NCI-H1417 (cell line): ENCODE data around the gene TELO2.

ENCODE experiments used
- DNase-seq, 3 experiments: peaks; one replicate each; lab custom pipeline; 2025; lab: John Stamatoyannopoulos, UW

Gene TELO2

DNA sequence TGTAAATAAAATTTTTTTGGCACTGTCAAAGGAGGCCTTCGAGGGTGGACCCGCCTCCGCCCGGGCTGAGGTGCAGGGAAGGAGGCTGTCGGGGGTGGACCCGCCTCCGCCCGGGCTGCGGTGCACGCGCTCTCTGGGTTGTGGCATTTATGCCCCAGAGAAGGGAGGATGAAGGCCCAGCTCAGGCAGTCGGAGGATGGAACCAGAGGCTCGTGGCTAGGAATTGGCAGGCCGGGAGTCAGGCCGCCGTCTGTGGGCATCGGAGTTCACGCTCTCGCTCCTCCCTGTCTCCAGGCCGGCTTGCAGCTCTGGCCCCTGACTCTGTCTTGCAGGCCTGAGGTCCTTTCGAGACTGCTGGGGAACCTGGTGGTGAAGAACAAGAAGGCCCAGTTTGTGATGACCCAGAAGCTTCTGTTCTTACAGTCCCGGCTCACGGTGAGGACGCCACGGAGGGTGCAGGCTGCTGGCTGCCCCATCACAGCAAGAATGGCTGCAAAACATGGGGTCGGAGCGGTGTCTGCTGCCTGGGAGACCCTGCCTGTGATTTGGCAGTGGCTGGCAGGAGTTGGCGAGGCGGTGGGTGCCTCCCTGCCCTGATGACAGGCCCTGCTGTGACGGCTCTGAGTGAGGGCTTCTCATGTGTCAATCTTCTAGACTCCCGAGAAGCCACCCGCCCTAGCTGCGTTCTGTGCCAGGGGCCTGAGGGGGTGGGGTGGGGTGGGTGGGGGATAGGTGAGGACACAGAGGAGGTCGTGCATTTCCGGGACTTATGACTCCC lies 5.9 kb downstream of the TELO2 start:
- DNase-seq = no peak

DNA sequence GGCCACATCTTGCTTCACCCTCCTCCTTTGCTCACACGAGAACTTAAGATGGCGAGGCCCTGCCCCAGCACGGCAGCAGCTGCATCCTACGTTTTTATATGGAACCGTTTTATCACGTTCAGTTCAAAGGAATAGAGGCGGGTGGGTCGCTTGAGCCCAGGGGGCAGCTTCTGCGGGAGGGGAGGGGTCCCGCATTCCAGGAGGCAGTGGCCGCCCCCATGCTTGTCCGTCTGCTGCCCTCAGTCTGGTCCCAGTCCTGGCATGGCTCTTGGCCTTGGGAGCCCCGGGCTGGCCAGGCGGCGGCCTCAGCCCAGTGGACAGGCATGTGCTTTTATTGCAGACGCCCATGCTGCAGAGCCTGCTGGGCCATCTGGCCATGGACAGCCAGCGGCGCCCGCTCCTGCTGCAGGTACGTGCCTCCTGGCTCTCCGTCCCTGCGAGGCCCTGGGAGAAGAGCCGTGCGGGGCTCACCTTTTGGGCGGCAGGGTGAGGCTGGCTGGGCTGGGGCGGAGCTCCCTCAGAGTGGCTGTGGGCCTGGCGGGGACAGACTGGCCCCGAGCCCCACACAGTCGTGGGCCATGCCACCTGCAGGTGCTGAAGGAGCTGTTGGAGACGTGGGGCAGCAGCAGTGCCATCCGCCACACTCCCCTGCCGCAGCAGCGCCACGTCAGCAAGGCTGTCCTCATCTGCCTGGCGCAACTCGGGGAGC lies 6.8 kb downstream of the TELO2 start:
- DNase-seq = no peak

DNA sequence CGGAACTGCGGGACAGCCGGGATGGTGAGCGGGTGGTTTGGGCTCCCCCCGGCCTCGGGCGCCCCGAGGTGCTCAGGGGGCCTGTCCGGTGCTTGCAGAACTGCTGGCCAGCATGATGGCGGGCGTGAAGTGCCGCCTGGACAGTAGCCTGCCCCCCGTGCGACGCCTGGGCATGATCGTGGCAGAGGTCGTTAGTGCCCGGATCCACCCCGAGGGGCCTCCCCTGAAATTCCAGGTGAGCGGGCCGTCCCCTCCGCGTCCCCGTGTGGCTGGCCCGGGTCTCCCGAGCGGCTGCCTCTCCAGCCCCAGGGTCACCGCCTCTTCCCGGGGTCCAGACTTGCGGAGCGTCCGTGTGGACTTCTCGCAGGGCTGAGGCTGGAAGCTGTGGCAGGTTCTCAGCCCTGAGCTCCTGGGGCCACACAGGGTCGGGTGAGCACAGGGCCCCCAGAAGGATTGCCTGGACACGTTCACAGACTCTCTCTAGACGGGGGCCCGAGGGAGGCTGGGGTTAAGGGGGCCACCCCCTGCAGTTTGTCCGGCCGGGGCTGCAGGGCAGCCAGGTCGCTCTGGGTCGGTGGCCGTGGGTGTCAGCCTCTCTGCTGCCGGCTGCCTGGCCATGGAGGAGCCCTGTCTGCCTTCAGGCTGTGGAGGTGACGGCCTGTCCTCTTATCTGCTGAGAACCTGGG lies 7.4 kb downstream of the TELO2 start:
- DNase-seq = no peak

DNA sequence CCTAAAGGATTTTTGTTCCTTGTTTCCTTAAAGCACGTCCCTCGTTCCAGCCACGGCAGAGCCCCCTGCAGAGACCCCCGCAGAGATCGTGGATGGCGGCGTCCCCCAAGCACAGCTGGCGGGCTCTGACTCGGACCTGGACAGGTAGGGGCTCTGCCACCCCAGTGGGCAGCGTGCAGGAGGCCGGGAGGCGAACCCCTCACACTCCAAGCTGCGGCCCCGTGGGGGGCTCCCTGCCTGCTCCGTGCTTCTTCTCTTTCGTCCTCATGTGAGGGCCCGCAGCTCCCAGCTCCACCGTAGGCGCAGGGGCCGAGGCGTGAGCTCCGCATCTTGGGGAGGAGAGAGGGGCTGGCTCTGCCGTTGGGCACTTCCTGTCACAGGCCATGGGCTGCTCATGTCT lies 8.5 kb downstream of the TELO2 start:
- no peak for DNase-seq

DNA sequence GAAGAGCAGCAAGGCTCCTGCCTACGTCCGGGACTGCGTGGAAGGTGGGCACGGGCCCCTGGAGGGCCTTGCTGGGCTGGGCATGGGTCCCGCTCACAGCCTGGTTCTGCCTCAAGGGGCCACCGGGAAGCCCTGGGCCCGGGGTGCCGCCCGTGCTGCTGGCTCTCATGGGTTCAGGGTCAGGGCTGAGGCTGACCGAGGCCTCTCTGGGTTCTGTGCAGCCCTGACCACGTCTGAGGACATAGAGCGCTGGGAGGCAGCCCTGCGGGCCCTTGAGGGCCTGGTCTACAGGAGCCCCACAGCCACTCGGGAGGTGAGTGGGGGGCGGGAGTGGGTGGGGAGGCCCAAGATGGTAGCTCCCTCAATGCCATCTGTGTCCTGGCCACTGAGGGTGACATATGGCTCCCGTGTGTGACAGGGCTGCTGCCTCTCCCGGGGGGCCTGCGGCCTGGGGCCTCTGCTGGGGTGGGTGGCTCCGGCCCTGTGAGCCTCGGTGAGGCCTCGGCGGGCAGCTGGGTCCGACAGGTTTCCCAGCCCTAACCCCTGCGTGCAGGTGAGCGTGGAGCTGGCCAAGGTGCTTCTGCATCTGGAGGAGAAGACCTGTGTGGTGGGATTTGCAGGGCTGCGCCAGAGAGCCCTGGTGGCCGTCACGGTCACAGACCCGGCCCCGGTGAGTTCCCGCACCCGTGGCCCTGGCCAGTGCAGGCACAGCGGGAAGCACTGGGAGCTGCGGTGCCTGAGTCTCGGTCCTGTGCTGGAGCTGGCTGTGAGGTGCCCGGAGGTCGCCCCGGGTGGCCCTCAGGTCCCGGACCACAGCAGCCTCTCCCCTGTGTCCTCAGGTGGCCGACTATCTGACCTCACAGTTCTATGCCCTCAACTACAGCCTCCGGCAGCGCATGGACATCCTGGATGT lies 9.2 kb downstream of the TELO2 start:
- DNase-seq = no peak

DNA sequence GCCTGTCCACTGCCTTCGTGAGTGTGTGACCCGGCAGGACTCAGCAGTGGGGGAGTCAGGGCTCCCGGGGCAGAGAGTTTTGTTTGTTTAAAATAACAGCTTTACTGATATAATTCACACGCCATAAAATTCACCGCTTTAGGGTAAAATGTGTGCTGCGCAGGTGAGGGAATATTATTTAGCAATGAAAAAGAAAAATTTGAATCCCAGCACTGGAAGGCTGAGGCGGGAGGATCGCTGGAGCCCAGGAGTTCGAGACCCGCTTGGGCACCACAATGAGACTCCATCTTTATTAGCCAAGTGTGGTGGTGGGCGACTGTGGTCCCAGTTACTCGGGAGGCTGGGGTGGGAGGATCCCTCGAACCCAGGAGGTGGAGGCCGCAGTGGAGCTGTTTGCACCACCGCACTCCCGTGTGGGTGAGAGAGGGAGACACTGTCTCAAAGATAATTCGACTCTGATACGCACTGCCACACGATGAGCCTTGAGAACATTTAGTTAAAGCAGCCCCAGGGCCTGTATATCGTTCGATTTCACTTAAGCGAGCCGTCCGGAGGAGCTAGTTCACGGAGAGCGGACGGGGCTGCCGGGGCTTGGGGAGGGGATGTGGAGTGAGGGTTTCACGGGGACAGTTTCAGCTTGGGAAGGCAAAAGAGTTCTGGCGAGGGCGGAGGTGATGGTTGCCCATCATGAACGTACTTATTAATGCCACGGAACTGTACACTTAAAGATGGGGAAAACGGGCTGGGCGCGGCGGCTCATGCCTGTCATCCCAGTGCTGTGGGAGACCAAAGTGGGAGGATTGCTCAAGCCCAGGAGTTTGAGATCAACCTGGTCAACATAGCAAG lies 10.2 kb downstream of the TELO2 start:
- DNase-seq = no peak

DNA sequence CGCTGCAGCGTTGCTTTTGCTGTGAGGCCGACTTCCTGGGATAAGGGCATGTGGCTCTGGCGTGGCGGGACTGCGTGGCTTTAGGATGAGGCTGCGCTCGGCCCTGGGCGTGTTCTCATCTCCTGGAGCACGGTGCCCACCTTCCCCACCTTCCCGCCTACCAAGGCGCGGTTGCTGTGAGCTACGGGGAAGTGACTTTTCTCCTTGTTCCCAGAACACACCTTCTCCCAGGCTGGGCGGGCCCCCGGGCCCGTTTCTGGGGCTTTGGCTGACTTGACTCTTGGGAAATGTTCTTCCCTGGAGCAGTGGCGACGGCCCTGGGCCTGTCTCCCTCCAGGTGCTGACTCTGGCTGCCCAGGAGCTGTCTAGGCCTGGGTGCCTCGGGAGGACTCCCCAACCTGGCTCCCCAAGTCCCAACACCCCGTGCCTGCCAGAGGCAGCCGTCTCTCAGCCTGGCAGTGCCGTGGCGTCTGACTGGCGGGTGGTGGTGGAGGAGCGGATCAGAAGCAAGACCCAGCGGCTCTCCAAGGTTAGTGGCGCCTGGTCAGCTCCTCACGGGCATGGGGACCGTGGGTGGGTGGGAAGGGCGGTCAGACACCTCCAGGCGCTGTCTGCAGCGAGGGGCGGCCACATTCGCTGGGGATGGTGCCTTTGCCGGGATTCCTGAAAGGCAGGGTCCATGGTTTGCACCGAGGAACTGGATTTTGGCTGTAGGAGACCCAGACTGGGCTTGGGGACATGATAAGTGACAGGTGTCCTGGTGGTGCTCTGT lies 12.1 kb downstream of the TELO2 start:
- no peak for DNase-seq

DNA sequence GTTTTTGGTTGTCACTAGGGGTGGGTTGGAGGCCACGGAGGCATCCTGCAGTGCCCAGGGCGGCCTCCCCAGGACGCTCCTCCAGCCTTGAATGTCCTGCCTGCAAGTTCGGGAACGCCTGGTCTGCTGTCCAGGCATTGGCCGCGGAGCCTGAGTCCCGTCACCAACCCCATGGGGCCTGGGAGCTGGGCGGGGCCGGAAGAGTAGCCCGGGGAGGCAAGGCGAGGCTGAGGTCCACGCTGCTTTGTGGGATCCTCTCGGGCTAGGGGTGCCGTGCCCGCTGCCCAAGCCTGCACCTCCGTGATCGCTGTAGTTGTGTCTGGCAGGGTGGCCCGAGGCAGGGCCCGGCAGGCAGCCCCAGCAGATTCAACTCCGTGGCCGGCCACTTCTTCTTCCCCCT lies 12.8 kb downstream of the TELO2 start:
- DNase-seq = no peak

DNA sequence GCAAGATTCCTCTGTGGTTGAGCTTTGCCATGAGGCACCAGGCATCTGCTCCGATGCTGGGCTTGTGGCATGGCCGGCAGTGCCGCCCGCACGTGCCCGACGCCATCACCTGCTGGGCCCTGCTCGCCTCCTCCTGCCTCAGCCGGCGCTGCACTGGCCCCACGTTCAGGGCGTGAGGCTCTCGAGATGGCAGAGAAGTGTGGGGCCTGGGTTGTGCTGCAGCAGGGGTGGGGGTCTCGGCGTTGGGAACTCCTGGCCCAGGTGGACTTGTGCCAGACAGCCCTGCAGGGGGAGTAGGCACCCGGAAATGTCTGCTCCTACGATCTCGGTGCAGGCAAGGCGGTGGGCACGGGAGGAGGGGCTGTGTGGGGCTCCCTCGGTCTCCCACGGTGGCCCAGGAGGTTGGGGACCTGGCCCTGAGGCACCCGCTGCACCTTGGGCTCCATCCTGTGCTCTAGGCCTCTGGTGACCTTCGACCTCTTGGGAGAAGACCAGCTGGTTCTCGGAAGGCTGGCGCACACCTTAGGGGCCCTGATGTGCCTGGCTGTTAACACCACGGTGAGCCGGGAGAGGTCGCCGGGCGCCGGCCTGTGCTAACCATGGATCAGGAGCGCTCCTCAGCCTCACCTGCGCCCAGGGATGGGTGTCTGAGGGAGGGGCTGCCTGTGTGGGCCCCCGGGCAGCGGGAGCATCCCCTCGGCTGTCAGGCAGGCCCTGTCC lies 13.5 kb downstream of the TELO2 start:
- no peak for DNase-seq

DNA sequence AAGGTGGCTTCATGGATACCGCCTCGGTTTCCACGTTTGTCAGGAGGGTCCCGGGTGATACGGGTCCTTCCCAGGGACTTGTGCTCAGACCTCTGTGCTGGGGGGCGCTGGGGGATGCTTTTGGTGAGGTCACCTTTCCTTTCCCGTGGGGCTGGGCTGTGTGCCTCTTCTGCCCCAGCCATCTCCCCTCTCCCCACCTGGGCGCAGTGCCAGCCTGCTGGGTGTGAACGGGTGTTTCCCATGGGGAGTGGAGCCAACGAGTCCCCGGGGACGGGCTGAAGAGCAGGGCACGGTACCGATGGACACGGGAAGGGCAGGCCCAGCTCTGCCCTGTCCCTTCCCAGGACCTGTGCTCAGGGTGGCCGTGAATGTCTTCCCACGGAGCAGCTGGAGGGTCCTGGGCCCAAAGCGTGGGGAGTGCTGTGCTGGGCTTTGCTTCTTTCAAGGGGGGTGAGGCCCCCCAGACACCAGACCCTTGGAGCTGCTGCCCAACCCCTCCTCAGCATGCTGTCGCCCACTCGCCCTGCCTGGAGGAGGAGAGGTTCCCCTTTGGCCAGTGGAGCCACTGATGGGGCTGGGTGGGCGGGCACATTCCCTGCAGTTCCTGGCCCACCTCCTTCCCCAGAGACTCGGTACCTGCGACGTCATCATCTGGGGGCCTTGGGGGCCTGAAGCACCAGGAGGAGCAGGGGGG lies 15.5 kb downstream of the TELO2 start:
- DNase-seq = no peak

DNA sequence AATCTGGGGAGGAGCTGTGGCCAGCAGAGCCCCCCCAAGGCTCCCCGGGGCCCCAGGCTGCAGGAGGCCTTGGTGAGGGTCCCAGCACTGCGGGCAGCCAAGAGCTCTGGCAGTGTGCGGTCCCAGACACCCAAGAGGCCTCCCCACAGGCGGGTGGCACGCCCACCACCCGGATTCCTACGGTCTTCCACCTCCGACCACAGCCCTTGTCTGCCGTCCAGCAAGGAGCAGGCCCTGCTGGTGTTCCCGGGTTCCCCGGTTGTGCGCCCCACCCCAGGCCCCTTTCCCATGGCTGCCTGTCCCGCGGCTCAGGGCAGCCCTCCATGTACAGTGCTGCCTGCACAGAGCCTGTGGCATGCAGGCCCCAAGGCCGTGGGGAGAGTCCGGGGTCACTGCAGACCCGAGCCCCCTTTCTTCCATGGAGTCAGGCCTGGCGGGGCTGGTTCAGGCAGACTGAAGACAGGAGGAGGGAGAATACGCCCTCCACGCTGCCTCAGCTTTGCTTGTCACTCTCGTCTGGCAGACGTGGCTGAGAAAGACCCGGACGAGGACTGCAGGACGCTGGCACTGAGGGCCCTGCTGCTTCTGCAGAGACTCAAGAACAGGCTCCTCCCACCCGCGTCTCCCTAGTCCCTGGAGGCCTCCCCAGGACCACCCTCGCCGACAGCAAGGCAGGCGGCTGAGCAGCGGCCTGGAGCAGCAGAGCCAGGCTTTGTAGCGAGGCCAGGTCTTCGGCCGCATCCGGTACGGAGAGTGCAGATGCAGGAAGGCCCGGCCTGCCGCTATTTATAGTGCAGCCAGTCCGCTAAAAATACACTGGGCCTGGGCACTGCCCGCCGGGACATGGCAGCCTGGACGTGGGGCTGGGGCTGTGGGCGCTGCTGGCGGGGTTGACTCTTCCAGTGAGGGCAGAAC lies 16.4 kb downstream of the TELO2 start:
- DNase-seq = no peak

DNA sequence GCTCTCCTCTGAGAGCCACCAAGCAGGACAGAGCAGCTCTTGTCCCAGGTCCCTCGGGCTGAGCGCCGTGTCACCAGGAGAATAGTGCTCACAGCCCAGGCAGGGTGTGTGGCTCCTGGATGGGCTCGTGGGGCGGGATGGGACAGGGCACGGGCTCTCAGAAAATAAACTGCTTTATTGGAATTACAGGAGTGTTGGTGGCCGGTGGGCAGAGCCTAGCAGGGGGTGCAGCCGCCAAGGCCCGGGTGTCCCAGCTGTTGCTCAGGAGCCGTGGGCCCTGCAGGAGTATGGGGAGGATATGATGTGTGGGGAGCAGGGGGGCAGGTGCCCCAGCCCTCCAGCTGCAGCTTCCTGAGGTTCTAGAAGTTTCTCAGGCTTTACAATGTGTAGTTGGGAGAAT lies 17.1 kb downstream of the TELO2 start:
- no peak for DNase-seq

DNA sequence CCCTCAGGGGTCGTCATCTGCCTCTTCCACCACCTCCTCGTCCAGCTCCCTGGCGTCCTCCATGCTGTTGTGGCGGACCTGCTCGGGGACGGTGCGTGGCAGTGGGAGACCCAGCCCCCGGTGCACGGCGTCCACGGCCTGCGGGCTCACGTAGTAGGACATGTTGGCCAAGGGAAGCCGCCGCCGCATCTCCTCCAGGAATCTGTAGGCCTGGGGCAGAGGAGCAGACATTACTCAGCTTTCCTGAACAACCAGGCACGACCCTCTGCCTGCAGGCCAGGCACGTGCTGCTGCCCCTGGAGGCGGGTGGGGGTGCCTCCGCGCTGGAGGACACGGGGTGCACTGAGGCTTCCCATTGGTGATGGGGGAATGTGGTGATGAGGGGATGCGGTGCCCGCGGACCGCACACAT lies 17.8 kb downstream of the TELO2 start:
- no peak for DNase-seq

DNA sequence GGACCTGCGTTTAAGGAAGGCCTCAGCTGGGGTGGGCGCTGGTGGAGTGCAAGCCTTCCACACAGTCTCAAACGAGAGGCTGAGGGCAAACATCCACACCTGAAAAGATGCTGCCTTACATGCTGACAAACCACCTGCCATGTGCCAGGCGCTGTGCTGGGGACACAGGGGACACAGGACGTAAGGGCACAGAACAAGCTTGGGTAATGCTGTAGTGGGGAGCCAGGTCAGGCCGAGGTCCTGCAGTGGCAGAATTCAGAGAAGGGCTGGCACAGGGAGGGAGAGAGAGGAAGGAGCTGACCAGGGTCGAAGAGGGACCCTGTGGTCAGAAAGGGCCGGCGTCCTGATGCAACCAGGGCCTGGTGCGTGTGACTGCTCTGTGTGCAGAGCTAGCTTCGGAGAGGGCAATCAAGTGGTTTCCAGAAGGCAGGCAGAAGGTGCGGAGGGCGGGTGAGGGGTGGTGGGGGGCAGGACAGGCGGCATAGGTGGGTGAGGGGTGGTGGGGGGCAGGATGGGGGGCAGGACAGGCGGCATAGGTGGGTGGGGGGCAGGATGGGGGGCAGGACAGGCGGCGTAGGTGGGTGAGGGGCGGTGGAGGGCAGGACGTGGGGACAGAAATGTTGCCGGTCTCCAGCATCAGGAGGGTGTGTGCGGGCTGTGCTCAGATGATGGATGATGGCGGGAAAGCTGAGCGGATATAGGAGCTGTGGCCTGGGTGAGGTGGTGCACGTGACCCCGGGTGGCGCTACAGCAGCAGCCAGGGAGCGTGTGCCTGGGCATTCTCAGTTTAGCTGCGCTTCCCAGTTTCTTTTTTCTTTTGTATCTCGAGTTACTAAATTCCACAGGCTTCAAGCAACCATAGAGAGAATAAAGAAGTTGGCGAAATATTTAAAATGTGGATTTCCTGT lies 18.8 kb downstream of the TELO2 start:
- DNase-seq = peak in 2 of 3 experiments; percentile 39 to 44

DNA sequence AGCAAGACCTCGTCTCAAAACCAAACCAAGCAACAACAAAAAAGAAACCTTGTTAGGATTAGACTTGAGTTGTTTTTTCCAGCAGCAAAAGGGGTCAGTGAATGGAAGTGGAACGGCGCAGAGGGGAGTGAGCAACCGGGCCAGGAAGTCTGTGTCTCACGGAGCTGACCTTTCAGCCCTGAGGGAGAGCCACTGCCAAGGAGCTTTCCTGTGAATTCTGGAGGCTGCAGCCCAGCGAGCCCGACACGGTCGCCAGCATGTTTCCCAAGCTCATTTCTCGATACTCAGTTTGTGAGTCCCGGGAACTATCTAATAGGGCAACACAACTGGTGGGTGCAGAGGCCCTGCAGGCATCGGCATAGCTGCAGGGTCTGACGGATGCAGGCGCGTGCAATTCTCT lies 19.6 kb downstream of the TELO2 start:
- DNase-seq = no peak

DNA sequence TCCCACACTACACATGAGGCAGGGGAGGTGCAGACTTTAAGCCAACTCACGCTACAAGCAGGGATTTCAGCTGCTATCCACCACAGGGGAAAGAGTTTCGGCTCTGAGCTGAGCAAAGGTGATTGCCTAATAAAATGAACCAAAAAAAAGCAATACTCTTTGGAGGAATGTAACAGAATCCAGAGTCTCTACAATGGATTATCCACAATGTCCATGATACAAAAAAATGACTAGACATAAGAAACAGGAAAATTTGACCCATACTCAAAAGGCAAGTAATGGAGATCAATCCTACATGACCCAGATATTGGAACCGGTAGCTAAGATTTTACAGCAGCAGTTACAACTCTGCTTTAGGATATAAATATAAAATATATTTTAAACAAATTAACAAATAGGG lies 21.3 kb downstream of the TELO2 start:
- DNase-seq = no peak

DNA sequence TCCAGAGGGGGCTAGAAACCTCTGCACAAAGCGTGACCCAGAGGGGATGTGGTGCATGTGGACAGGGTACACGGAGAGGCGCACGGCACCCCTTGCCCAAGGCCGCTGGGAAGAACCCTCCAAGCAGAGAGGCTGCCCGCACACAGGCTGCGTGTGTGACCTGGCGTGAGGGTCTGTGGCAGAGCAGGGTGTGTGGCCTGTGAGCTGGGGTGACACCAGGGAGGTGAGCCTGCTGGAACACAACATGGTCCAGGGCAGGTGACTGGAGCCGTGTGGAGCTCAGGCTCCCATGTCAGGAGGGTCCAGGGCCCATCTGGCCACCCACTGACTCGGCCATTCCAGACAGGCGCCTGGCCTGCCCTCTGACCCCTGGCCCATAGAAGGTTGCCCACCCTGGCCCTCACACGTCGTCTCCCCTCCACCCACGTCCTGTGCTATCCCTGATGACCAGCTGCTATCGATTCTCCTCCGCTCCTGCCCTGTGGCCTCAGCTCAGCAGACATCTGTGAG lies 25.5 kb downstream of the TELO2 start:
- no peak for DNase-seq
